Pancreas (tissue), 10 donors: Measurements from ENCODE around the gene DNM2. TPM values are rescaled to one million over a fixed set of nuclear protein-coding genes. Genes with fewer than 3 reads are reported as not detected.

Source experiments
- ATAC-seq, 4 donors: fragments of 200-7000 bp; cut with Tn5 transposase; one replicate each; pipeline versions ENCODE4 v1.8.0 to v1.9.1; 2020; ENCODE audit warnings: mild to moderate bottlenecking in 4 of 4, moderate library complexity in 4 of 4
- DNase-seq, 6 donors: peaks; one replicate each; pipeline ENCODE4 v3.0.0-alpha.2; 2020
- FAIRE-seq: peaks from 2 replicates; lab custom pipeline; 2012; peaks lifted over from hg19 to GRCh38; lab: Jason Lieb, UNC
- H3K27ac ChIP-seq, 4 donors: fragments of 200-600 bp; sonication (generic); 1 replicate in 3 of 4; 2 replicates in 1 of 4; pipeline versions ENCODE4 v1.5.0 to v1.8.0; 2020
- H3K27me3 ChIP-seq, 4 donors: fragments of 200-600 bp; one replicate each; pipeline ENCODE4 v1.8.0; 2021
- H3K36me3 ChIP-seq, 3 donors: fragments of 200-600 bp; sonication (generic) in 1 of 3; one replicate each; pipeline versions ENCODE4 v1.5.0 to v1.8.0; 2020 to 2021
- H3K4me1 ChIP-seq, 3 donors: fragments of 200-600 bp; one replicate each; pipeline ENCODE4 v1.8.0; 2021
- H3K4me3 ChIP-seq, 4 donors: fragments of 200-600 bp; sonication (generic) in 2 of 4; one replicate each; pipeline versions ENCODE4 v1.5.0 to v1.8.0; 2020 to 2021
- H3K9me3 ChIP-seq, 4 donors: fragments of 200-600 bp; one replicate each; pipeline ENCODE4 v1.8.0; 2021
- WGBS, 2 donors: extraction: QIAGEN DNeasy Blood & Tissue Kit; methylation state at CpG; one replicate each; pipeline ENCODE4 v1.1.7; 2013; 5-methylcytosine and 5-hydroxymethylcytosine counted together
- intact Hi-C, 3 donors: fragments of 100-400 bp; cut with DNase I; formaldehyde crosslinking; loops; one replicate each; pipeline versions ENCODE4 v1.11.1 to v1.14.2; 2022
- microRNA-seq, 2 donors: library from miRNA; unstranded; fragments of <30 nt; microRNA quantifications; one replicate each; pipeline versions ENCODE4 to v1.1.0, GENCODE V29; 2019 to 2020
- polyA plus RNA-seq, 2 donors: library from polyadenylated mRNA; stranded (reverse); fragments of 200-250 nt; gene quantifications; one replicate each; pipeline ENCODE4 v1.2.3, GENCODE V29; 2013
- total RNA-seq, 6 donors: library from RNA; stranded (reverse); fragmentation: NEBNext Ultra II Directional in 4 of 6; extraction: Animal tissue kit (Norgen Biotek cat#: 25700) in 4 of 6; gene quantifications; one replicate each; pipeline versions ENCODE4 v1.2.1 to v1.2.4, GENCODE V29; 2021 to 2023
- TF ChIP-seq, protein P1 (sequence below), 4 donors: fragments of 200-600 bp; sonication (generic) in 3 of 4; IDR thresholded peaks; one replicate each; pipeline versions ENCODE4 v1.5.0 to v1.8.0; 2021; ENCODE audit warnings: antibody characterized with exemption in 4 of 4
- donor health status: healthy with polysubstance abuse.
- donor health status: DM: no; HTN: no; CAD: no; lungs with moderate emphysema.
- donor health status: DM: no; HTN: no; CAD: no.
- donor health status: control.
- donor health status: control.
- donor health status: Bipolar disorder and iron deficiency.
- donor health status: DM: yes; HTN: yes; CAD: no.
- donor health status: DM: no; HTN: no; CAD: no.
- donor health status: DM: no; HTN: no; CAD: no.
- donor health status: DM: yes; HTN: yes; CAD: no.

The DNM2 gene
- total and polyA plus RNA-seq, 8 donors: 52.5 to 115 (median 88.6) TPM

DNA sequence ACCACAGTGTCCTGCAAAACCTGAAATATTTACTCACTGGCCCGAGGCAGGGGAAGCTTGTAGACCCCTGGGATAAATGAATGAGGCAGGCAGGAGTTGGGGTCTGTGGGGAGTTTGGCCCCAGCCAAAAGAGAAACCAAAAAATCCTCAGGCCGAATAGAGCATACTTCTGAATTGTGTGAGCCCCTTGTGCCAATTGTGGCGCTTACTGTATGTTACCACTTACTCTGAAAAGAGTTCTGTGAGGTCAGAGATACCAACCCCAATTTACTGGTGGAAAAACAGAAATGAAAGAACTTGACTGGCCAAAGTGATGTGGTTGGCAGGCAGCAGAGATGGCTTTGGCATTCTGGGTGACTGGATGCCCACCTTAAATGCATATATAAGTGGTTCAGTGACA is 160.4 kb downstream of the DNM2 start:
- no peaks in the 10 kb centered on the region for H3K36me3 ChIP-seq
- no peaks in the 10 kb centered on the region for H3K9me3 ChIP-seq
- intact Hi-C loops: no loop called here
- peaks cover 0 to 22% (median 0%) of the 10 kb centered on the region in 3 donors for H3K4me1 ChIP-seq
- no peaks in the 10 kb centered on the region for H3K27me3 ChIP-seq
- 85 to 86% methylated on average over 3 of the region's 3 CpGs for WGBS, 2 donors
- DNase-seq (no peak), FAIRE-seq (no peak), ATAC-seq (no peak)
- no peak overlapping the region for H3K4me3 ChIP-seq
- no peak overlapping the region for H3K27ac ChIP-seq
- TF ChIP-seq, protein P1, sequence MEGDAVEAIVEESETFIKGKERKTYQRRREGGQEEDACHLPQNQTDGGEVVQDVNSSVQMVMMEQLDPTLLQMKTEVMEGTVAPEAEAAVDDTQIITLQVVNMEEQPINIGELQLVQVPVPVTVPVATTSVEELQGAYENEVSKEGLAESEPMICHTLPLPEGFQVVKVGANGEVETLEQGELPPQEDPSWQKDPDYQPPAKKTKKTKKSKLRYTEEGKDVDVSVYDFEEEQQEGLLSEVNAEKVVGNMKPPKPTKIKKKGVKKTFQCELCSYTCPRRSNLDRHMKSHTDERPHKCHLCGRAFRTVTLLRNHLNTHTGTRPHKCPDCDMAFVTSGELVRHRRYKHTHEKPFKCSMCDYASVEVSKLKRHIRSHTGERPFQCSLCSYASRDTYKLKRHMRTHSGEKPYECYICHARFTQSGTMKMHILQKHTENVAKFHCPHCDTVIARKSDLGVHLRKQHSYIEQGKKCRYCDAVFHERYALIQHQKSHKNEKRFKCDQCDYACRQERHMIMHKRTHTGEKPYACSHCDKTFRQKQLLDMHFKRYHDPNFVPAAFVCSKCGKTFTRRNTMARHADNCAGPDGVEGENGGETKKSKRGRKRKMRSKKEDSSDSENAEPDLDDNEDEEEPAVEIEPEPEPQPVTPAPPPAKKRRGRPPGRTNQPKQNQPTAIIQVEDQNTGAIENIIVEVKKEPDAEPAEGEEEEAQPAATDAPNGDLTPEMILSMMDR (IDR thresholded peaks at IDR 0.05): no peak

Small RNA genes within 50 kb of the gene (microRNA-seq; reads per million reads assigned to microRNA genes)
- gene MIR199A1: 0 to 0.77 reads per million in 2 donors
- 0 reads per million in 2 donors for gene MIR4748
- gene MIR638: 0 reads per million in 2 donors
- 0 to 2.3 reads per million in 2 donors for gene MIR6793

Other genes starting within 250 kb of the DNM2 start
- 10 to 100 TPM; 25.2 to 36.4 (median 32.3) TPM for gene KEAP1, start 214.7 kb upstream of the DNM2 start, total RNA-seq
- 10 to 100 TPM; 40.9 to 48.6 TPM for gene KEAP1, start 214.7 kb upstream of the DNM2 start, polyA plus RNA-seq
- 1 to 10 TPM in 2 of 6 donors, under 1 TPM in 4; 0.32 to 1.3 (median 0.63) TPM for gene S1PR5, start 200.6 kb upstream of the DNM2 start, total RNA-seq
- under 1 TPM; 0.21 to 0.38 TPM for gene S1PR5, start 200.6 kb upstream of the DNM2 start, polyA plus RNA-seq
- 10 to 100 TPM; 12.9 to 26.9 (median 20.5) TPM for gene ATG4D, start 174.2 kb upstream of the DNM2 start, total RNA-seq
- 10 to 100 TPM; 35.2 to 62.1 TPM for gene ATG4D, start 174.2 kb upstream of the DNM2 start, polyA plus RNA-seq
- 10 to 100 TPM in 4 of 6 donors, 1 to 10 TPM in 2; 8.0 to 15.8 (median 13.5) TPM for gene KRI1, start 152.1 kb upstream of the DNM2 start, total RNA-seq
- 10 to 100 TPM; 34.7 to 41.8 TPM for gene KRI1, start 152.1 kb upstream of the DNM2 start, polyA plus RNA-seq
- gene CDKN2D, start 149.1 kb upstream of the DNM2 start, total RNA-seq: 1 to 10 TPM; 1.4 to 3.3 (median 2.1) TPM
- 1 to 10 TPM; 3.8 to 9.1 TPM for gene CDKN2D, start 149.1 kb upstream of the DNM2 start, polyA plus RNA-seq
- 10 to 100 TPM; 32.2 to 48.6 (median 39.7) TPM for gene AP1M2, start 130.8 kb upstream of the DNM2 start, total RNA-seq
- 10 to 100 TPM; 55.3 to 57.6 TPM for gene AP1M2, start 130.8 kb upstream of the DNM2 start, polyA plus RNA-seq
- gene SLC44A2, start 92.5 kb upstream of the DNM2 start, total RNA-seq: 10 to 100 TPM; 32.7 to 69.0 (median 48.4) TPM
- 10 to 100 TPM; 42.8 to 61.5 TPM for gene SLC44A2, start 92.5 kb upstream of the DNM2 start, polyA plus RNA-seq
- gene ILF3, start 63.7 kb upstream of the DNM2 start, total RNA-seq: 100 to 1,000 TPM in 4 of 6 donors, 10 to 100 TPM in 2; 70.5 to 126 (median 109) TPM
- gene ILF3, start 63.7 kb upstream of the DNM2 start, polyA plus RNA-seq: 100 to 1,000 TPM; 109 to 129 TPM
- gene QTRT1, start 16.6 kb upstream of the DNM2 start, total RNA-seq: 10 to 100 TPM; 42.5 to 70.7 (median 56.6) TPM
- 100 to 1,000 TPM; 410 to 432 TPM for gene QTRT1, start 16.6 kb upstream of the DNM2 start, polyA plus RNA-seq
- 10 to 100 TPM; 13.6 to 22.6 (median 18.7) TPM for gene TMED1, start 118.1 kb downstream of the DNM2 start, total RNA-seq
- 10 to 100 TPM; 19.3 to 32.3 TPM for gene TMED1, start 118.1 kb downstream of the DNM2 start, polyA plus RNA-seq
- under 1 TPM in 5 of 6 donors, not detected in 1; 0.47 to 1.00 (median 0.75) TPM for gene C19orf38, start 130.3 kb downstream of the DNM2 start, total RNA-seq
- gene C19orf38, start 130.3 kb downstream of the DNM2 start, polyA plus RNA-seq: under 1 TPM; 0.31 to 0.99 TPM
- gene CARM1, start 153.5 kb downstream of the DNM2 start, total RNA-seq: 10 to 100 TPM; 13.0 to 24.7 (median 16.0) TPM
- 10 to 100 TPM; 16.6 to 21.1 TPM for gene CARM1, start 153.5 kb downstream of the DNM2 start, polyA plus RNA-seq
- 10 to 100 TPM; 41.4 to 67.9 (median 47.3) TPM for gene YIPF2, start 210.6 kb downstream of the DNM2 start, total RNA-seq
- gene YIPF2, start 210.6 kb downstream of the DNM2 start, polyA plus RNA-seq: 10 to 100 TPM; 58.0 to 66.0 TPM
- 10 to 100 TPM in 5 of 6 donors, 1 to 10 TPM in 1; 7.9 to 11.6 (median 10.3) TPM for gene TIMM29, start 210.7 kb downstream of the DNM2 start, total RNA-seq
- 1 to 10 TPM; 7.8 to 9.8 TPM for gene TIMM29, start 210.7 kb downstream of the DNM2 start, polyA plus RNA-seq
- 10 to 100 TPM; 28.7 to 53.0 (median 38.1) TPM for gene SMARCA4, start 243.0 kb downstream of the DNM2 start, total RNA-seq
- 10 to 100 TPM; 69.4 to 77.8 TPM for gene SMARCA4, start 243.0 kb downstream of the DNM2 start, polyA plus RNA-seq